A549 (cell line): Measurements from ENCODE around the gene ATF4.

ENCODE experiments used
- EP300 ChIP-seq, 2 experiments: fragments of >200 bp; sonication (Bioruptor Twin); formaldehyde crosslinking; IDR thresholded peaks; 2 replicates in 1 of 2; 3 replicates in 1 of 2; pipeline ENCODE4 v1.6.1; 2016 to 2017
- HDAC2 ChIP-seq: fragments of 200-600 bp; sonication (generic); IDR thresholded peaks from 2 replicates; pipeline ENCODE4 v1.6.1; 2016
- MAZ ChIP-seq: fragments of 150-350 bp; IDR thresholded peaks from 2 replicates; pipeline ENCODE4 v1.6.1; 2014; ENCODE audit warnings: antibody characterized with exemption, low read depth, low read length, borderline replicate concordance
- NFE2L2 ChIP-seq: fragments of 150-350 bp; conservative IDR thresholded peaks from 2 replicates; pipeline ENCODE4 v1.6.1; 2014; ENCODE audit warnings: low read length
- NR3C1 ChIP-seq: fragments of >200 bp; sonication (Bioruptor Twin); formaldehyde crosslinking; IDR thresholded peaks from 3 replicates; pipeline ENCODE4 v1.6.1; 2017
- POLR2A ChIP-seq: IDR thresholded peaks from 2 replicates; pipeline ENCODE4 v1.6.1; 2012; ENCODE audit warnings: mild to moderate bottlenecking, low read length
- RAD21 ChIP-seq, 2 experiments: fragments of >200 bp in 1 of 2; sonication (Bioruptor Twin) in 1 of 2; formaldehyde crosslinking in 1 of 2; IDR thresholded peaks in 1 of 2; conservative IDR thresholded peaks in 1 of 2; 2 replicates in 1 of 2; 3 replicates in 1 of 2; pipeline ENCODE4 v1.6.1; 2012 to 2018; ENCODE audit warnings: inconsistent platforms in 1 of 2
- RFX5 ChIP-seq: fragments of 450-650 bp; IDR thresholded peaks from 2 replicates; pipeline ENCODE4 v1.7.1; 2014; ENCODE audit warnings: antibody characterized with exemption, mild to moderate bottlenecking, moderate library complexity
- TF ChIP-seq, protein P1 (sequence below): fragments of >200 bp; sonication (Bioruptor Twin); formaldehyde crosslinking; IDR thresholded peaks from 3 replicates; pipeline ENCODE4 v1.5.1; 2016

DNA sequence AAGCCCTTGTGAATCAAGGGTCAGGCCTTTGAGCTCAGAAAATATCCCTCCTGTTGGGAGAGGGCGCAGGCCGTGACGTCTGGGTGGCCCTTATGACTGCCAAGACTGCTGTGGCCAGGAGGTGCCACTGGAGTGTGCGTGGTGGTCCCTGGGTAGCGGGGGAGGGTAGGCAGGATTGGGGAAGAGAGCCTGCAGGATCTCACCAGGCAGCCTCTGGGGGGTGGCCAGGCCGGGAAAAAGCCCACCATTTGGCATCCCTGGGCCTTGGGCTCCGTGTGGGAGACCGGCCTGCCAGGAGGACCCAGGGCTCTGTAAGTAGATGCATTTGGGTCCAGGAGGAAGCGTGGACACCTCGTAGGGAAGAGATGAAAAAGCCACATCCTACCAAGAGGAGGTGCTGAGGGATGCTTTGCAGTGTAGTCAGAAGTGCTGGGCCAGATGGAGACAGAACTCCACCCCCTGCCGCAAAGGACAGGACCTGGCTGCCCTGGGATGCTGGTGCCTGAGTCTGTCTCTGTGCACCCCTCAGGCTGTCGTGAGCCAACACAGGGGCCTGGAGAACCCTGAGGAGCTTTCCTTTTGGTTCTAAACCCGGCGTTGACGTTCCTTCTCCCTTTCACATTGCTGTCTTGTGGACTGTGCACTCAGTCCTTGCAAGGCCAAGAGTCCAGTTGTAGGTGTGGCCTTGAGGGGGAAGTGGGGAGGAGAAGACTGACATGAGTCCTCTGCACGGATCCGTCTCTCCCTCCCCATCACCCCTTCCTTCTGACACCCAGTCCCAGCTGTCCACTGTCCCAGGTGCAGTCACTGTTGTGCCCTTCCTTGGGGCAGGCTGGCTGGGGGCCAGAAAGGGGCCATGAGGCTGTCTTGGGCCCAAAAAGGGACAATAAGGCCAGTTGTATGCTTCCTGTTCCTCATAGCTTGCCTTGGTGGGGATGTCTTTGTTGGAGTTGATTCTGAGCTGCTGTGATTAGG is 31.0 kb upstream of the ATF4 start:
- TF ChIP-seq NFE2L2 (no peak), NR3C1 (no peak), EP300 (IDR thresholded peaks at IDR 0.05) (no peak), POLR2A (no peak), HDAC2 (no peak), RAD21 (conservative IDR thresholded peaks at IDR 0.05 in 1 of 2, IDR thresholded peaks at IDR 0.05 in 1 of 2) (no peak), MAZ (no peak), RFX5 (no peak)
- TF ChIP-seq, protein P1, sequence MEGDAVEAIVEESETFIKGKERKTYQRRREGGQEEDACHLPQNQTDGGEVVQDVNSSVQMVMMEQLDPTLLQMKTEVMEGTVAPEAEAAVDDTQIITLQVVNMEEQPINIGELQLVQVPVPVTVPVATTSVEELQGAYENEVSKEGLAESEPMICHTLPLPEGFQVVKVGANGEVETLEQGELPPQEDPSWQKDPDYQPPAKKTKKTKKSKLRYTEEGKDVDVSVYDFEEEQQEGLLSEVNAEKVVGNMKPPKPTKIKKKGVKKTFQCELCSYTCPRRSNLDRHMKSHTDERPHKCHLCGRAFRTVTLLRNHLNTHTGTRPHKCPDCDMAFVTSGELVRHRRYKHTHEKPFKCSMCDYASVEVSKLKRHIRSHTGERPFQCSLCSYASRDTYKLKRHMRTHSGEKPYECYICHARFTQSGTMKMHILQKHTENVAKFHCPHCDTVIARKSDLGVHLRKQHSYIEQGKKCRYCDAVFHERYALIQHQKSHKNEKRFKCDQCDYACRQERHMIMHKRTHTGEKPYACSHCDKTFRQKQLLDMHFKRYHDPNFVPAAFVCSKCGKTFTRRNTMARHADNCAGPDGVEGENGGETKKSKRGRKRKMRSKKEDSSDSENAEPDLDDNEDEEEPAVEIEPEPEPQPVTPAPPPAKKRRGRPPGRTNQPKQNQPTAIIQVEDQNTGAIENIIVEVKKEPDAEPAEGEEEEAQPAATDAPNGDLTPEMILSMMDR, result no peak
